ENCODE data around the gene FBXW7. TPM values are rescaled to one million over a fixed set of nuclear protein-coding genes. Genes with fewer than 3 reads are reported as not detected.

FBXW7 gene
- total RNA-seq, 3 donors from 2014 or later: 38.5 to 48.6 (median 39.4) TPM

- Histone ChIP-seq H3K9me3 (no peaks in the 10 kb centered on the region), H3K4me1 (ENCODE audit: low read depth) (no peaks in the 10 kb centered on the region), H3K36me3 (ENCODE audit: low read depth) (no peaks in the 10 kb centered on the region), H3K4me3 (no peak overlapping the region)
- TF ChIP-seq CTCF (IDR thresholded peaks at IDR 0.05): no peak
- no peak for DNase-seq
- intact Hi-C loops (cut with DNase I, micrococcal nuclease): no loop called here
- no peak for ATAC-seq
These were observed 213.2 kb downstream of the FBXW7 start for GRCh38 chr4:152322656-152323055.

- Histone ChIP-seq H3K36me3 (ENCODE audit: low read depth) (no peaks in the 10 kb centered on the region), H3K4me1 (ENCODE audit: low read depth) (no peaks in the 10 kb centered on the region), H3K9me3 (no peaks in the 10 kb centered on the region), H3K4me3 (no peak overlapping the region)
- DNase-seq: no peak
- intact Hi-C loops (cut with DNase I, micrococcal nuclease): no loop called here
- TF ChIP-seq CTCF (IDR thresholded peaks at IDR 0.05): no peak
- ATAC-seq: no peak
These were observed 214.0 kb downstream of the FBXW7 start for GRCh38 chr4:152321923-152322322.

- ATAC-seq (no peak), DNase-seq (no peak)
- H3K9me3 ChIP-seq: no peaks in the 10 kb centered on the region
- intact Hi-C loops (cut with DNase I, micrococcal nuclease): no loop called here
- no peak overlapping the region for H3K4me3 ChIP-seq
- H3K4me1 ChIP-seq (ENCODE audit: low read depth): no peaks in the 10 kb centered on the region
- TF ChIP-seq CTCF (IDR thresholded peaks at IDR 0.05): no peak
- H3K36me3 ChIP-seq (ENCODE audit: low read depth): no peaks in the 10 kb centered on the region
These were observed 214.5 kb downstream of the FBXW7 start for GRCh38 chr4:152321398-152321797.

GRCh38 chr4:152316969-152317368 lies 218.9 kb downstream of the FBXW7 start:
- ATAC-seq (no peak), DNase-seq (no peak)
- Histone ChIP-seq H3K9me3 (no peaks in the 10 kb centered on the region), H3K4me1 (ENCODE audit: low read depth) (no peaks in the 10 kb centered on the region), H3K36me3 (ENCODE audit: low read depth) (no peaks in the 10 kb centered on the region), H3K4me3 (no peak overlapping the region)
- TF ChIP-seq CTCF (IDR thresholded peaks at IDR 0.05): no peak
- intact Hi-C loops (cut with DNase I, micrococcal nuclease): no loop called here

- no peak for ATAC-seq
- no peak for DNase-seq
- TF ChIP-seq CTCF (IDR thresholded peaks at IDR 0.05): no peak
- no peaks in the 10 kb centered on the region for H3K9me3 ChIP-seq
- no peaks in the 10 kb centered on the region for H3K36me3 ChIP-seq (ENCODE audit: low read depth)
- intact Hi-C loops (cut with DNase I, micrococcal nuclease): no loop called here
- no peaks in the 10 kb centered on the region for H3K4me1 ChIP-seq (ENCODE audit: low read depth)
- no peak overlapping the region for H3K4me3 ChIP-seq
These were observed 225.6 kb downstream of the FBXW7 start for GRCh38 chr4:152310257-152310656.

- no peak for ATAC-seq
- intact Hi-C loops (cut with DNase I, micrococcal nuclease): no loop called here
These were observed 226.5 kb downstream of the FBXW7 start for GRCh38 chr4:152309418-152309817.

More at GRCh38 chr4:152309418-152309817, 226.5 kb downstream of the FBXW7 start:
- H3K4me3 ChIP-seq: no peak overlapping the region
- no peak for TF ChIP-seq CTCF (IDR thresholded peaks at IDR 0.05)
- H3K9me3 ChIP-seq: no peaks in the 10 kb centered on the region
- H3K36me3 ChIP-seq (ENCODE audit: low read depth): no peaks in the 10 kb centered on the region
- no peaks in the 10 kb centered on the region for H3K4me1 ChIP-seq (ENCODE audit: low read depth)
- no peak for DNase-seq

Data from mucosa of descending colon (tissue), 3 donors.